Astrocyte (in vitro differentiated cells and primary cell): Measurements from ENCODE around the gene LHFPL3.

Experiments
- CTCF ChIP-seq: IDR thresholded peaks from 2 replicates; pipeline ENCODE4 v1.5.1; 2011; ENCODE audit warnings: low read depth, mild to moderate bottlenecking, inconsistent platforms, low read length, moderate library complexity; ENCODE audit not compliant: insufficient read depth
- EZH2 ChIP-seq: IDR thresholded peaks from 2 replicates; pipeline ENCODE4 v1.6.1; 2012; ENCODE audit warnings: mild to moderate bottlenecking, low read length, inconsistent platforms; ENCODE audit not compliant: insufficient read depth

DNA sequence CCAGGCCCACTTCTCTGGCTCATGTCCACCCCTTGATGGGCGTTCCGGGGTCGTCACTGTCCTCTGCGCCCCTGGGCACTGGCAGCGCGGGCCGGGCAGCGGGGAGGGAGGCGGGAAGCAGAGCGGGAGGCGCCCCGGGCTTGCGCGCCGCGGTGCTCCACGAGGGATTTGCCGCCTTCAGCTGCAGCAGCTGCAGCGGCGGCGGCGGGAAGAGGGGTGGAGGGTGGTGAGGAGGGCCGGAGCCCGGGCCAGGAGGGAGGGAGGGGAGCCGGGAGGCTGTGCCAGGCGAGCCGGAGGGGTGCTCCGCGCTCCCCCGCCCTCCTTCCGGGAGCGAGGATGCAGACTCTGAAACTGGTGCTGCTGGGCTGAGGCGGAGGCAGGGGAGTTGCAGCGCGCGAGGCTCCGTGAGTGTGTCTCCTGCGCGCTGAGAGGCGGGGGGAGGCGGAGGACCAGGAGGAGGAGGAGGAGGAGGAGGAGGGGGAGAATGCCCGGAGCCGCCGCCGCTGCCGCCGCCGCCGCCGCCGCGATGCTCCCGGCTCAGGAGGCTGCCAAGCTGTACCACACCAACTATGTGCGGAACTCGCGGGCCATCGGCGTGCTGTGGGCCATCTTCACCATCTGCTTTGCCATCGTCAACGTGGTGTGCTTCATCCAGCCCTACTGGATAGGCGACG is at the start of gene LHFPL3:
- TF ChIP-seq CTCF: no peak
- no peak for TF ChIP-seq EZH2
